Activated CD4-positive, CD25-positive, alpha-beta regulatory T cell treated with anti-CD3 and anti-CD28 coated beads, Interleukin-2, amount 50 U/mL, for 72 hours (primary cell): Measurements from ENCODE around the gene MAIP1.

ENCODE experiments used
- DNase-seq: peaks from one replicate; pipeline ENCODE4 v3.0.0; 2021

Gene MAIP1

GRCh38 chr2:199992296-199992695, 36.9 kb downstream of the MAIP1 start:
- no peak for DNase-seq

GRCh38 chr2:199994371-199994770, 39.0 kb downstream of the MAIP1 start:
- no peak for DNase-seq

DNA sequence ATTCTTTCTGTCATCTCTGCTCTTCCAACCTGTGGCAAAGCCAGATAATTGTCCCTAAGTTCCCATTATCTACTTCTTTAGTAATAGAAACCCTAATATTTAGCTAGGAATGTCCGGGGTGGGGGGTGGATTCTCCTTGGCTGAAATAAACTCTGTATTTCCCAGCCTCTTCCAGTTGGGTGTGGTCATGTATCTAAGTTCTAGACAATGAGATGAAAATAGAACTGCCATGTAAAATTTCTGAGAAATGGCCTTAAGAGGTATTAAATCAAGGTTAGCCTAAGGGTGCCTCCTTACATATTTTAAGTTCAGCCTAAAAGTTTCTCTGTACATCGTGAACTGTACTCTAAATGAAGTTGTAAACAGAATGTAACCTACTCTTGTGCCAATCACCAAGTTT, 39.5 kb downstream of the MAIP1 start:
- no peak for DNase-seq

DNA sequence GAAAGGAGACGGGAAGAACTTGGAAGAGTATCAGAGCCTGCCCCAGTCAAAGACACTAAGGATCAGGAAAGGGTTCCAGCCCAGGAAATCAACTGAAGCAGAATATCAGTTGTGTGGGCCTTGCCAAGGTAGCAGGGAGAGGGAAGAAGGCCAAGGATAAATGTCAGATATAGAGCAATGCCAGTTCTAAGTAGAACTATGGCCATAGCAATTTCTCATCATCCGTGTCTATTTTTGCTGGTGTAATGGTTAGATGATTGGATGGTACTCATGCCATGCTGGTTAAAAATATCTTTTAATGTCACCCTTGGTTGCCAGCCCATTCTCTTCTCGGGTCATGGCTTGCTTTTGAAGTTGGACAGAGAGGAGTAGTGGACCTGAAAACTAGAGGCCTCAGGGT, 41.9 kb downstream of the MAIP1 start:
- no peak for DNase-seq

DNA sequence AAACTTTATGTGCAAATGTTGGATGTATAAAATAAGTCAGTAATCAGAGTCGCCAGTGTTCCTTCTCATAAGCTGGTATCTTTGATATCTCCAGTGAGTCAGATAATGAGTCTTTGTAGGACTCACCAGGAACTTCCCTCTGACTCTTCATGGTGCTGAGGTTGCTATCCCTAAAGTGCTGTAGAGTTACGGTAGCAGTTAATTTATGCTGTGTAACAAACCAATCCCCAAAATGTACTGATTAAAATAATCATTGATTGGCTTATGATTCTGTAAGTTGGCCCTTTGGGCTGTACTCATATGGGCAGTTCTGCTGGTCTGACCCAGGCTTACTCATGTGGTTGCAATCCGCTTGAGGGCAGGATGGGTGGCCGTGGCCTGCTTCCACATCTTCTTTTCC, 43.8 kb downstream of the MAIP1 start:
- DNase-seq = no peak

DNA sequence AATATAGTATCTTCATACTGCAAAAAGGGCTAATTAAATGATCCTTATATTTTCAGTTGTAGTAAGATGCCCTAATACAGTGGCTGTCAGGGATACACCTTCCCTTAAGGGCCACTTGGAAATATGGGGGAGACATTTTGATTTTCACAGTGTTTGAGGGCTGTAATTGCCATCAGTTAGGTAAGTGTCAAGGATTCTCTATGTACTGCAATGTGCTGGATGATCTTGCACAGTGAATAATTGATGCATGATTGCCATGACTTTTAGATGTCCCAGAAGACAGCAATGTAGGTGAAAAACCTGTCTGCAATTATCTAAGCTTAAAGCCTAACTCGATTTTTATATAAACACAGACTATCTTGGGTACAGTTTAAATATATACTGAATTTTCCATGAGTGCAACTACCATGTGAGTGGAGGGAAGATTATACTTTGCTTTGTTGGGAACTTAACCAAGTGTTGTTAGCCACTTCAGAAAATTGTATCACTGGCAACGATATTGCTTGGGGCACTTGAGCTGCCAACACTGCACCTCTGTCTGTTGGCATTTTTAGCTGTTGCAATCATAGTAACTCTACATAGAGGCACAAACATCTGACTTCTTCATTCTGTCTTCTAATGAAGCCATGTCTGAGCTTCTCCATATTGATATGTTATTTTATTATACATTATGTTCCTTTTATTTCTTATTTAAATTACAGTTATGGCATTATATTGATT, 45.2 kb downstream of the MAIP1 start:
- no peak for DNase-seq

DNA sequence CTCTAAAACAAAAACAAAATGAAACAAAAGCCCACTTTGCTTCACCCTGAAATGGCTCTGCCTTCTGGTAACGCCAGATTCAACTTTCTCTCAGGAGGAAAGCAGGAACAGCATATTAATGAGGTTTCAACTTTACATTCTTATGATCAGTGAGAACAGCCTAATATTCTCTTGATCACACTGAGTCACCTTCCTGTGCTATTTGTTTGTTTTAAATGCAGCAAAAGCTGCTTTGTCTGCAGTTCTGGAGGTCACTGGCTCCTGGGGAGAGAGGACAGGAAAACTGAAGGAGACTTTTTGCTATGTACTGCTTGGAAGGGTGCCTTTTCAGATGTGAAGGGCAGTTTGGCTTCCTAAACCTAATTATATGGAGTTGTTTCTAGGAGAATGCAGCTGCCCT, 48.1 kb downstream of the MAIP1 start:
- DNase-seq = no peak

- DNase-seq = no peak
These were observed 50.3 kb downstream of the MAIP1 start for GRCh38 chr2:200005675-200006074.

DNA sequence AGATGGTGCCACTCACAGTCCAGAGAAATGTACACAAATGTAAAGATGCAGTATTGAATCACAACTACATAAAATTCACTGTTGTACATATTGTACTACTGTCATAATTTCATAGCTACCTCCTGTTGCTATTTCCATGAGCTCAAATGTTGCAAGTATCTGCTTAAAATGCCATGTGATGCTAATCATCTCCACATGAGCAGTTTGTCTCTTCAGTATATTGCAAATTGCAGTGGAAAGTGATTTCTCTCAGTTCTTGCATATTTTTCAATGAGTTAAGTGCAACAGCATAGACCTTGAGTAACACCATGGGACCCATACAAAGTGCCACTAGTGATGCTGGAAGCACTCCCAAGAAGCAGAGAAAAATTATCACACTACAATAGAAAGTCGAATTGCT, 51.9 kb downstream of the MAIP1 start:
- DNase-seq = no peak

- no peak for DNase-seq
These were observed 57.0 kb downstream of the MAIP1 start for GRCh38 chr2:200012401-200012800.
